Measurements from ENCODE around the gene CBX4. TPM values are rescaled to one million over a fixed set of nuclear protein-coding genes. Genes with fewer than 3 reads are reported as not detected.
"Not testable (repeated sequence)": the region's sequence is repeated elsewhere in the genome, so short reads cannot be mapped to it uniquely, and the experiment has no call there.

CBX4 gene
- total RNA-seq, 2 donors from 2014 or later, result 12.7 to 16.8 TPM

- ATAC-seq, result no peak
- DNase-seq (ENCODE audit: low spot score in 2 of 2), result no peak
- Mint-ChIP-seq H3K36me3 (no peaks in the 10 kb centered on the region), H3K27ac (no peak overlapping the region), H3K9me3 (no peaks in the 10 kb centered on the region)
Measured at GRCh38 chr17:79864147-79864546, 24.9 kb upstream of the CBX4 start.

- H3K27ac Mint-ChIP-seq, result no peak overlapping the region
- no peaks in the 10 kb centered on the region for H3K9me3 Mint-ChIP-seq
- ATAC-seq, result no peak
Measured at GRCh38 chr17:79862771-79863440, 23.7 kb upstream of the CBX4 start.

GRCh38 chr17:79862238-79862637 is 23.0 kb upstream of the CBX4 start:
- H3K9me3 Mint-ChIP-seq, result no peaks in the 10 kb centered on the region
- no peak for DNase-seq (ENCODE audit: low spot score in 2 of 2)
- no peak overlapping the region for H3K27ac Mint-ChIP-seq
- H3K36me3 Mint-ChIP-seq, result no peaks in the 10 kb centered on the region
- no peak for ATAC-seq

More at GRCh38 chr17:79862771-79863440, 23.7 kb upstream of the CBX4 start:
- H3K36me3 Mint-ChIP-seq, result no peaks in the 10 kb centered on the region
- DNase-seq (ENCODE audit: low spot score in 2 of 2), result no peak

- no peaks in the 10 kb centered on the region for H3K9me3 Mint-ChIP-seq
- DNase-seq (ENCODE audit: low spot score in 2 of 2) (no peak), ATAC-seq (no peak)
- H3K27ac Mint-ChIP-seq, result no peak overlapping the region
- H3K36me3 Mint-ChIP-seq, result no peaks in the 10 kb centered on the region
Measured at GRCh38 chr17:79861413-79862216, 22.4 kb upstream of the CBX4 start.

GRCh38 chr17:79859676-79860615 is 20.7 kb upstream of the CBX4 start:
- Mint-ChIP-seq H3K9me3 (no peaks in the 10 kb centered on the region), H3K36me3 (no peaks in the 10 kb centered on the region), H3K27ac (no peak overlapping the region)
- ATAC-seq (no peak), DNase-seq (ENCODE audit: low spot score in 2 of 2) (no peak)

- H3K36me3 Mint-ChIP-seq, result no peaks in the 10 kb centered on the region
- H3K9me3 Mint-ChIP-seq, result no peaks in the 10 kb centered on the region
- ATAC-seq, result no peak
Measured at GRCh38 chr17:79857095-79857494, 17.9 kb upstream of the CBX4 start.

GRCh38 chr17:79855331-79856124 is 16.3 kb upstream of the CBX4 start:
- H3K27ac Mint-ChIP-seq, result peak overlapping the region in 1 of 2 donors; percentile 64
- H3K9me3 Mint-ChIP-seq, result no peaks in the 10 kb centered on the region
- no peak for DNase-seq (ENCODE audit: low spot score in 2 of 2)
- ATAC-seq, result no peak
- H3K36me3 Mint-ChIP-seq, result no peaks in the 10 kb centered on the region

More at GRCh38 chr17:79857095-79857494, 17.9 kb upstream of the CBX4 start:
- H3K27ac Mint-ChIP-seq, result no peak overlapping the region
- DNase-seq (ENCODE audit: low spot score in 2 of 2), result no peak

GRCh38 chr17:79854080-79855060 is 15.1 kb upstream of the CBX4 start:
- Mint-ChIP-seq H3K27ac (no peak overlapping the region), H3K9me3 (no peaks in the 10 kb centered on the region), H3K36me3 (no peaks in the 10 kb centered on the region)
- no peak for ATAC-seq
- no peak for DNase-seq (ENCODE audit: low spot score in 2 of 2)

- H3K27ac Mint-ChIP-seq; ATAC-seq; DNase-seq (ENCODE audit: low spot score in 2 of 2); H3K9me3 Mint-ChIP-seq; H3K36me3 Mint-ChIP-seq: not testable (repeated sequence)
Measured at GRCh38 chr17:79853168-79853567, 13.9 kb upstream of the CBX4 start.

- H3K36me3 Mint-ChIP-seq, result no peaks in the 10 kb centered on the region
- H3K9me3 Mint-ChIP-seq, result no peaks in the 10 kb centered on the region
- peak overlapping the region in 1 of 2 donors; percentile 61 for H3K27ac Mint-ChIP-seq
- peak; percentile 42 to 48 for ATAC-seq
- no peak for DNase-seq (ENCODE audit: low spot score in 2 of 2)
Measured at GRCh38 chr17:79852748-79853147, 13.5 kb upstream of the CBX4 start.

- Mint-ChIP-seq H3K27ac (no peak overlapping the region), H3K9me3 (no peaks in the 10 kb centered on the region), H3K36me3 (no peaks in the 10 kb centered on the region)
- no peak for ATAC-seq
- no peak for DNase-seq (ENCODE audit: low spot score in 2 of 2)
Measured at GRCh38 chr17:79851461-79851817, 12.2 kb upstream of the CBX4 start.

- peak; percentile 66 to 78 for ATAC-seq
- Mint-ChIP-seq H3K27ac (no peak overlapping the region), H3K36me3 (no peaks in the 10 kb centered on the region), H3K9me3 (no peaks in the 10 kb centered on the region)
- no peak for DNase-seq (ENCODE audit: low spot score in 2 of 2)
Measured at GRCh38 chr17:79850571-79851460, 11.6 kb upstream of the CBX4 start.

GRCh38 chr17:79849953-79850352 is 10.7 kb upstream of the CBX4 start:
- DNase-seq (ENCODE audit: low spot score in 2 of 2), result no peak
- Mint-ChIP-seq H3K27ac (no peak overlapping the region), H3K36me3 (no peaks in the 10 kb centered on the region), H3K9me3 (no peaks in the 10 kb centered on the region)
- no peak for ATAC-seq

GRCh38 chr17:79848370-79848766 is 9.1 kb upstream of the CBX4 start:
- Mint-ChIP-seq H3K27ac (no peak overlapping the region), H3K36me3 (no peaks in the 10 kb centered on the region), H3K9me3 (no peaks in the 10 kb centered on the region)
- ATAC-seq (no peak), DNase-seq (ENCODE audit: low spot score in 2 of 2) (no peak)
